Glutamatergic neuron (in vitro differentiated cells): ENCODE measurements around the gene KIF6. TPM values are rescaled to one million over a fixed set of nuclear protein-coding genes. Genes with fewer than 3 reads are reported as not detected.

ENCODE experiments used
- DNase-seq: peaks from one replicate; pipeline ENCODE4 v3.0.0; 2022
- H3K27ac Mint-ChIP-seq: one replicate; pipeline ENCODE4 v1.8.0; 2020; ENCODE audit warnings: mild to moderate bottlenecking, mixed read lengths, inconsistent platforms; ENCODE audit not compliant: unreplicated experiment
- H3K27me3 Mint-ChIP-seq: one replicate; pipeline ENCODE4 v1.8.0; 2020; ENCODE audit warnings: mild to moderate bottlenecking, moderate library complexity, mixed read lengths, inconsistent platforms; ENCODE audit not compliant: unreplicated experiment
- H3K36me3 Mint-ChIP-seq: one replicate; pipeline ENCODE4 v1.8.0; 2020; ENCODE audit warnings: mild to moderate bottlenecking, mixed read lengths, inconsistent platforms; ENCODE audit not compliant: unreplicated experiment
- H3K4me1 Mint-ChIP-seq: one replicate; pipeline ENCODE4 v1.8.0; 2020; ENCODE audit warnings: mild to moderate bottlenecking, low read depth, mixed read lengths, inconsistent platforms; ENCODE audit not compliant: unreplicated experiment
- H3K4me3 Mint-ChIP-seq: one replicate; pipeline ENCODE4 v1.8.0; 2020; ENCODE audit warnings: mild to moderate bottlenecking, mixed read lengths, inconsistent platforms; ENCODE audit not compliant: unreplicated experiment
- H3K9me3 Mint-ChIP-seq: one replicate; pipeline ENCODE4 v1.8.0; 2020; ENCODE audit warnings: mild to moderate bottlenecking, moderate library complexity, mixed read lengths, inconsistent platforms; ENCODE audit not compliant: unreplicated experiment
- CTCF ChIP-seq: fragments of 200-600 bp; sonication (generic); IDR thresholded peaks from one replicate; pipeline ENCODE4 v1.5.0; 2021; ENCODE audit not compliant: partially characterized antibody, unreplicated experiment
- total RNA-seq: library from RNA; stranded (reverse); fragmentation: NEBNext Ultra II Directional; extraction: Animal tissue kit (Norgen Biotek cat#: 25700); gene quantifications from one replicate; pipeline ENCODE4 v1.2.1, GENCODE V29; 2021; ENCODE audit not compliant: unreplicated experiment

KIF6 gene
- total RNA-seq, 1 donor from 2014 or later, result 1.1 TPM

DNA sequence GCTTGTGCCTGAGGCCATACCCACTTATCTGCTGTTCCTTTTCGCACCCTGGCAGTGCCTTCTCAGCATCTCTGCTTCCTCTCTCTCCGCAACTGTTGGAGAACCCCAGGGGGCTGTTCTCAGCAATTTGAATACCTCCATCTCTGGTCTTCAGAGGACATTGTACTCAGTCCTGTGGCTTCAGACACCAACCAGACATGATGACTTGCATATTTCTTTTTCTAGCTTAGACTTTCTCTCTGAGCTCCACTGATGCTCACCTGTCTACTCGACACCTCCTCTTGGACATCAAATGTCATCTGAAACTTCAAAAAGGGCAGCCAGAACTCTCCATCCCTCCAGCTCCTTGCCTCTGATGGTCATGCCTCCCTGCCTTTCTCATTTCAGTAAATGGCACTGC is 383.9 kb downstream of the KIF6 start:
- Mint-ChIP-seq H3K36me3 (no peaks in the 10 kb centered on the region), H3K9me3 (peaks cover 4% of the 10 kb centered on the region), H3K4me1 (peaks cover 8% of the 10 kb centered on the region), H3K27me3 (peaks cover 4% of the 10 kb centered on the region), H3K4me3 (no peak overlapping the region), H3K27ac (no peak overlapping the region)
- TF ChIP-seq CTCF, result no peak
- no peak for DNase-seq

DNA sequence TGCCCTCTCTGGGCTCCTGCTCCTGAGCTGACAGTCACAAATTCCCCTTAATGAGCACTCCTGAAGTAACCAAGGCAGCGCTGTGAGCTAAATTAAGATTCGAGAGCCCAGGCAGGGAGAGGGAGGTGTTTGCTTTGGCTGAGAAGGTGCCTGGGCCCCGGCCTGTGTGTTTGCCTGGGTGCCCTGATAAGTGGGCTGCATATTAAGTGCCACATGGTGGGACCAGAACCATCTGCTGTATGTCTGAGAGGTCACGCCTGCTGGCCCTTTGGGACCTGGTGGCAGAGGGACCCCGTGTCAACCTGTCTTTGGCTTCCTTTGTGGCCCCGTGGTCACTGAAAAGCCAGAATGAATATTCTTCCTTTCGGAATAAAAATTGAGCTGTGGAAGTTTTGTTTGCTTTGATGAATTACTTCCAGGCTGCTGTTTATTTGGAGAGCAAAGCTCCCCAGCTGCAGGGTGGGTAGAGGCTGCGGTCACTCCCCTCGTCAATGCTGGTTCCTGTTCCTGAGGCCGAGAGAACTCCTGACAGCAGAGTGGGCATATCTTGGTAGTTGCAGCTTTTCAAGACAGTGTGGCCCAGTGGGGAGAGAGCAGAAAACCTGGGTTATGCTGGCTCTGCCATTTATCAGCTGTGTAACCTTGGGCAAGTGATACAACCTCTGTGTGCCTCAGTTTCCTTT is 385.2 kb downstream of the KIF6 start:
- no peaks in the 10 kb centered on the region for H3K27me3 Mint-ChIP-seq

GRCh38 chr6:39339096-39339867 is 385.9 kb downstream of the KIF6 start:
- Mint-ChIP-seq H3K27ac (peak overlapping the region; percentile 46), H3K9me3 (peaks cover 2% of the 10 kb centered on the region), H3K4me3 (no peak overlapping the region), H3K4me1 (peaks cover 18% of the 10 kb centered on the region), H3K36me3 (no peaks in the 10 kb centered on the region), H3K27me3 (no peaks in the 10 kb centered on the region)
- no peak for DNase-seq
- TF ChIP-seq CTCF, result no peak

More for the DNA sequence above, 385.2 kb downstream of the KIF6 start:
- no peaks in the 10 kb centered on the region for H3K36me3 Mint-ChIP-seq
- H3K4me1 Mint-ChIP-seq, result peaks cover 15% of the 10 kb centered on the region
- peaks cover 2% of the 10 kb centered on the region for H3K9me3 Mint-ChIP-seq
- DNase-seq, result peak; percentile 35
- no peak for TF ChIP-seq CTCF
- H3K4me3 Mint-ChIP-seq, result no peak overlapping the region
- H3K27ac Mint-ChIP-seq, result peak overlapping the region; percentile 45

DNA sequence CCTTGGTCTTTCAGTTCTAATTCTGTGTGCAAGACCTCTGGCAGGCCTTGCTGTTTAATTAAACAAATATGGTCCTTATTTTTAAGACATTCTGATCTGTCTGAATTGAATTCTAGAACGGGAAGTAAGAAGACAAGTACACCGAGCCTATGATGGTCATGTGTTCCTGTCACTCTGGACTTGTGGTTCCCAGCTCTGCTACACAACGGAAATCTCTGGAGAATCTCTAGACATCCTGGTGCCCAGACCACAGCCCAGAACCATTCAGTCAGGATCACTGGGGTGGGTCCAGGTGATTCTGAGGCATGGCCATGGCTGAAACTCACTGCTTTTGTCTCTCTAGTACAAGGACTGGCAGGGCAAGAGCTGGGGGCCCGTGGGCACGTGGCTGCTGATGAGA is 386.8 kb downstream of the KIF6 start:
- Mint-ChIP-seq H3K4me1 (peaks cover 14% of the 10 kb centered on the region), H3K4me3 (no peak overlapping the region), H3K27me3 (no peaks in the 10 kb centered on the region), H3K27ac (no peak overlapping the region), H3K9me3 (peaks cover 2% of the 10 kb centered on the region), H3K36me3 (no peaks in the 10 kb centered on the region)
- no peak for TF ChIP-seq CTCF
- DNase-seq, result no peak
